ENCODE data around the gene TYMP.

Gene TYMP

GRCh38 chr22:50564289-50564688 lies 34.5 kb upstream of the TYMP start:
- TF ChIP-seq PAX5 (IDR thresholded peaks at IDR 0.05; ENCODE audit: insufficient read depth, low read length, severe bottlenecking) (no peak), POU2F2 (IDR thresholded peaks at IDR 0.05; ENCODE audit: low read depth, low read length) (no peak), POLR2AphosphoS5 (IDR thresholded peaks at IDR 0.05; ENCODE audit: low read depth, low read length) (no peak), TAF1 (IDR thresholded peaks at IDR 0.05; ENCODE audit: low read depth, low read length) (no peak), SPI1 (IDR thresholded peaks at IDR 0.05; ENCODE audit: low read depth, low read length) (no peak), POLR2A (IDR thresholded peaks at IDR 0.05; ENCODE audit: low read depth, low read length) (no peak)
- FAIRE-seq, result no peak
- DNase-seq (ENCODE audit: insufficient read length, low spot score), result no peak

GRCh38 chr22:50563413-50564160 lies 33.8 kb upstream of the TYMP start:
- TF ChIP-seq TAF1 (IDR thresholded peaks at IDR 0.05; ENCODE audit: low read depth, low read length) (no peak), POLR2AphosphoS5 (IDR thresholded peaks at IDR 0.05; ENCODE audit: low read depth, low read length) (no peak), POU2F2 (IDR thresholded peaks at IDR 0.05; ENCODE audit: low read depth, low read length) (no peak), PAX5 (IDR thresholded peaks at IDR 0.05; ENCODE audit: insufficient read depth, low read length, severe bottlenecking) (no peak), POLR2A (IDR thresholded peaks at IDR 0.05; ENCODE audit: low read depth, low read length) (no peak), SPI1 (IDR thresholded peaks at IDR 0.05; ENCODE audit: low read depth, low read length) (no peak)
- DNase-seq (ENCODE audit: insufficient read length, low spot score), result no peak
- peak; percentile 35 for FAIRE-seq

GRCh38 chr22:50562523-50563412 lies 33.0 kb upstream of the TYMP start, which contains the start of gene SYCE3:
Gene SYCE3, minus strand, starts transcription at chr22:50562919. Its CDS starts 6,514 bp downstream, at chr22:50556405.
- no peak for TF ChIP-seq SPI1 (IDR thresholded peaks at IDR 0.05; ENCODE audit: low read depth, low read length)
- TF ChIP-seq POLR2A (IDR thresholded peaks at IDR 0.05; ENCODE audit: low read depth, low read length), result no peak; the same call in 1 of the 2 replicates
- TF ChIP-seq POU2F2 (IDR thresholded peaks at IDR 0.05; ENCODE audit: low read depth, low read length), result no peak
- no peak for TF ChIP-seq POLR2AphosphoS5 (IDR thresholded peaks at IDR 0.05; ENCODE audit: low read depth, low read length)
- TF ChIP-seq PAX5 (IDR thresholded peaks at IDR 0.05; ENCODE audit: insufficient read depth, low read length, severe bottlenecking), result no peak
- no peak for TF ChIP-seq TAF1 (IDR thresholded peaks at IDR 0.05; ENCODE audit: low read depth, low read length)
- peak; percentile 94 for DNase-seq (ENCODE audit: insufficient read length, low spot score)
- peak; percentile 98 for FAIRE-seq

- DNase-seq (ENCODE audit: insufficient read length, low spot score) (no peak), FAIRE-seq (no peak)
- TF ChIP-seq SPI1 (IDR thresholded peaks at IDR 0.05; ENCODE audit: low read depth, low read length) (no peak), POLR2A (IDR thresholded peaks at IDR 0.05; ENCODE audit: low read depth, low read length) (no peak), PAX5 (IDR thresholded peaks at IDR 0.05; ENCODE audit: insufficient read depth, low read length, severe bottlenecking) (no peak), TAF1 (IDR thresholded peaks at IDR 0.05; ENCODE audit: low read depth, low read length) (no peak), POU2F2 (IDR thresholded peaks at IDR 0.05; ENCODE audit: low read depth, low read length) (no peak), POLR2AphosphoS5 (IDR thresholded peaks at IDR 0.05; ENCODE audit: low read depth, low read length) (no peak)
Measured at GRCh38 chr22:50561401-50562358, 31.9 kb upstream of the TYMP start.

- TF ChIP-seq SPI1 (IDR thresholded peaks at IDR 0.05; ENCODE audit: low read depth, low read length), result no peak
- TF ChIP-seq POU2F2 (IDR thresholded peaks at IDR 0.05; ENCODE audit: low read depth, low read length), result no peak
- no peak for TF ChIP-seq POLR2AphosphoS5 (IDR thresholded peaks at IDR 0.05; ENCODE audit: low read depth, low read length)
- no peak for DNase-seq (ENCODE audit: insufficient read length, low spot score)
Measured at GRCh38 chr22:50560034-50560433, 30.2 kb upstream of the TYMP start.

GRCh38 chr22:50556703-50557102 lies 26.9 kb upstream of the TYMP start:
- FAIRE-seq (no peak), DNase-seq (ENCODE audit: insufficient read length, low spot score) (no peak)
- TF ChIP-seq TAF1 (IDR thresholded peaks at IDR 0.05; ENCODE audit: low read depth, low read length), result no peak

More at GRCh38 chr22:50560034-50560433, 30.2 kb upstream of the TYMP start:
- FAIRE-seq, result no peak

- FAIRE-seq, result no peak
- TF ChIP-seq POLR2AphosphoS5 (IDR thresholded peaks at IDR 0.05; ENCODE audit: low read depth, low read length) (no peak), POLR2A (IDR thresholded peaks at IDR 0.05; ENCODE audit: low read depth, low read length) (no peak), TAF1 (IDR thresholded peaks at IDR 0.05; ENCODE audit: low read depth, low read length) (no peak), PAX5 (IDR thresholded peaks at IDR 0.05; ENCODE audit: insufficient read depth, low read length, severe bottlenecking) (no peak), SPI1 (IDR thresholded peaks at IDR 0.05; ENCODE audit: low read depth, low read length) (no peak), POU2F2 (IDR thresholded peaks at IDR 0.05; ENCODE audit: low read depth, low read length) (no peak)
- no peak for DNase-seq (ENCODE audit: insufficient read length, low spot score)
Measured at GRCh38 chr22:50553310-50553709, 23.5 kb upstream of the TYMP start.

GRCh38 chr22:50551160-50551752 lies 21.4 kb upstream of the TYMP start:
- TF ChIP-seq POU2F2 (IDR thresholded peaks at IDR 0.05; ENCODE audit: low read depth, low read length), result no peak
- TF ChIP-seq PAX5 (IDR thresholded peaks at IDR 0.05; ENCODE audit: insufficient read depth, low read length, severe bottlenecking), result no peak
- TF ChIP-seq POLR2A (IDR thresholded peaks at IDR 0.05; ENCODE audit: low read depth, low read length), result no peak
- no peak for TF ChIP-seq SPI1 (IDR thresholded peaks at IDR 0.05; ENCODE audit: low read depth, low read length)
- no peak for TF ChIP-seq POLR2AphosphoS5 (IDR thresholded peaks at IDR 0.05; ENCODE audit: low read depth, low read length)
- TF ChIP-seq TAF1 (IDR thresholded peaks at IDR 0.05; ENCODE audit: low read depth, low read length), result no peak
- no peak for FAIRE-seq
- no peak for DNase-seq (ENCODE audit: insufficient read length, low spot score)
